ENCODE results near the gene FYTTD1.

The FYTTD1 gene

GRCh38 chr3:197752107-197752506, 2.4 kb downstream of the FYTTD1 start:
- H3K4me3 ChIP-seq (ENCODE audit: low read depth, low read length) = no peak overlapping the region
- no peaks in the 10 kb centered on the region for H3K9me3 ChIP-seq (ENCODE audit: severe bottlenecking)
- no peaks in the 10 kb centered on the region for H3K36me3 ChIP-seq
- no peaks in the 10 kb centered on the region for H3K27me3 ChIP-seq (ENCODE audit: insufficient read depth, low read depth, severe bottlenecking)
- no peak for TF ChIP-seq CTCF (IDR thresholded peaks at IDR 0.05; ENCODE audit: low read depth, low read length)
- no peak for DNase-seq
- H3K27ac ChIP-seq = no peak overlapping the region

- TF ChIP-seq CTCF (IDR thresholded peaks at IDR 0.05; ENCODE audit: low read depth, low read length) = no peak
- Histone ChIP-seq H3K27me3 (ENCODE audit: insufficient read depth, low read depth, severe bottlenecking) (no peaks in the 10 kb centered on the region), H3K9me3 (ENCODE audit: severe bottlenecking) (no peaks in the 10 kb centered on the region), H3K4me3 (ENCODE audit: low read depth, low read length) (no peak overlapping the region), H3K27ac (no peak overlapping the region), H3K36me3 (no peaks in the 10 kb centered on the region)
- no peak for DNase-seq
Observed at GRCh38 chr3:197753263-197753662, 3.6 kb downstream of the FYTTD1 start.

- H3K27ac ChIP-seq = no peak overlapping the region
- no peaks in the 10 kb centered on the region for H3K9me3 ChIP-seq (ENCODE audit: severe bottlenecking)
- H3K4me3 ChIP-seq (ENCODE audit: low read depth, low read length) = no peak overlapping the region
- no peak for DNase-seq
- TF ChIP-seq CTCF (IDR thresholded peaks at IDR 0.05; ENCODE audit: low read depth, low read length) = no peak
- H3K36me3 ChIP-seq = no peaks in the 10 kb centered on the region
- no peaks in the 10 kb centered on the region for H3K27me3 ChIP-seq (ENCODE audit: insufficient read depth, low read depth, severe bottlenecking)
Observed at GRCh38 chr3:197756704-197757103, 7.0 kb downstream of the FYTTD1 start.

GRCh38 chr3:197758512-197758911, 8.8 kb downstream of the FYTTD1 start:
- Histone ChIP-seq H3K9me3 (ENCODE audit: severe bottlenecking) (no peaks in the 10 kb centered on the region), H3K4me3 (ENCODE audit: low read depth, low read length) (no peak overlapping the region), H3K27me3 (ENCODE audit: insufficient read depth, low read depth, severe bottlenecking) (no peaks in the 10 kb centered on the region), H3K36me3 (no peaks in the 10 kb centered on the region), H3K27ac (no peak overlapping the region)
- no peak for DNase-seq
- no peak for TF ChIP-seq CTCF (IDR thresholded peaks at IDR 0.05; ENCODE audit: low read depth, low read length)

GRCh38 chr3:197761784-197762183, 12.1 kb downstream of the FYTTD1 start:
- Histone ChIP-seq H3K36me3 (peaks cover 2% of the 10 kb centered on the region; the same call in 1 of the 2 replicates), H3K4me3 (ENCODE audit: low read depth, low read length) (no peak overlapping the region), H3K9me3 (ENCODE audit: severe bottlenecking) (no peaks in the 10 kb centered on the region), H3K27ac (no peak overlapping the region), H3K27me3 (ENCODE audit: insufficient read depth, low read depth, severe bottlenecking) (no peaks in the 10 kb centered on the region)
- no peak for DNase-seq
- no peak for TF ChIP-seq CTCF (IDR thresholded peaks at IDR 0.05; ENCODE audit: low read depth, low read length)

- DNase-seq = no peak
- H3K4me3 ChIP-seq (ENCODE audit: low read depth, low read length) = no peak overlapping the region
- H3K36me3 ChIP-seq = peaks cover 2% of the 10 kb centered on the region; the same call in 1 of the 2 replicates
- H3K9me3 ChIP-seq (ENCODE audit: severe bottlenecking) = no peaks in the 10 kb centered on the region
- no peak overlapping the region for H3K27ac ChIP-seq
- no peaks in the 10 kb centered on the region for H3K27me3 ChIP-seq (ENCODE audit: insufficient read depth, low read depth, severe bottlenecking)
- no peak for TF ChIP-seq CTCF (IDR thresholded peaks at IDR 0.05; ENCODE audit: low read depth, low read length)
Observed at GRCh38 chr3:197775317-197775716, 25.6 kb downstream of the FYTTD1 start.
